CD4-positive, alpha-beta T cell treated with Interleukin-2 at 100 ng/mL for 4 hours (primary cell): ENCODE measurements around the gene C1S.
"Not testable (repeated sequence)": the region's sequence is repeated elsewhere in the genome, so short reads cannot be mapped to it uniquely, and the experiment has no call there.

ENCODE experiments used
- DNase-seq: peaks from one replicate; pipeline ENCODE4 v3.0.0-alpha.2; 2020; ENCODE audit warnings: low spot score

C1S gene

DNA sequence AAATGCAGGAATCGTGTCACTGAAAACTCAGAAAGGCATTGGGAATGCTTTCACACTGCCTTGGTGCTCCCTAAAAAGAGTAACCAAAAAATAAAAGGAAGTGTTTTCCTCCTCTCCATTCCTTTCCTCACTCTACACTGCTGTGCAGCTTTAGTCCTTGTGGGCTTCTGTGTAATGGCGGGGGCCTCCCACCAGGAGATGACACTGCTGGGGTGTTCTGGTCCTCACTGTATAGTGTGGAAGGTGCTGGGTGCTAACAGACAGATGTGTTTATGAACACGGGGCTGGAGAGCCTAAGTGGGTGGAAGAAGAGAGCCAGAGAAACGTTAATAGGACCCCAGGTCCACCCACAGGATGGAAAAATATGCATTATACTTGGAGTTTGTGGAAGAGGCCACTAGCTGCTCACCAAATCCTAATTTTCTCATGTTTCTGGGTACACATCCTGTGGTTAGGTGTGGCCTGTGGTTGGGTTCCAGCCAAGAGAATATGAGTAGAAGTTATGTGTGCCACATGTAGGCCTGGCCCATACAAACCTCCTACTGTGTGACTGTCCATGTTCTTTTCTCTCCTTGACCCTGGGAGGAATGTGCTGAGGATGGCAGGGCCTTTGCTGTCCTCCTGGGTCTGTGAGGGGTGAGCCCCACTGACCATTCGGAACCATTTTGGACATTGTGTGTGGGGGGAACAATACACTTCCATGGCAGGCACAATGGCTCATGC lies 14.0 kb upstream of the C1S start:
- no peak for DNase-seq

DNA sequence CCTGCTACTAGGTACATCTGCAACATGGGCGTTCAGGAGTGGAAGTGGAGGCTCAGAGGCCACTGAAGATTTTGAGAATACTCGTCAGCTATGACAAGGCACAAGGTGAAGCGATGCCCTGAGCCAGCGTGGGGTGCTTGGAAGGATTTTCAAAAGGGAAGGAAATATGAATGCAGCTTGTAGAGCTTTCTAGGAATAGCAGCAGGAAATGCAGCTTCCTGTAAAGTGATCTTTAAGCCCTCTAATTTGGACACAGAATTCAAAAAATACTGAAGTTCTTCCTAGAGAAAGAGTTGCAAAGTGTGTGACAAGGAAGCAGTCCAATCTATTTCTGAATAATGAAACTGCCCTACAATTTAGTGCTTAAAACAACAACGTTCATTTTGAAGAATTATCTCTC lies 13.2 kb upstream of the C1S start:
- DNase-seq = no peak

DNA sequence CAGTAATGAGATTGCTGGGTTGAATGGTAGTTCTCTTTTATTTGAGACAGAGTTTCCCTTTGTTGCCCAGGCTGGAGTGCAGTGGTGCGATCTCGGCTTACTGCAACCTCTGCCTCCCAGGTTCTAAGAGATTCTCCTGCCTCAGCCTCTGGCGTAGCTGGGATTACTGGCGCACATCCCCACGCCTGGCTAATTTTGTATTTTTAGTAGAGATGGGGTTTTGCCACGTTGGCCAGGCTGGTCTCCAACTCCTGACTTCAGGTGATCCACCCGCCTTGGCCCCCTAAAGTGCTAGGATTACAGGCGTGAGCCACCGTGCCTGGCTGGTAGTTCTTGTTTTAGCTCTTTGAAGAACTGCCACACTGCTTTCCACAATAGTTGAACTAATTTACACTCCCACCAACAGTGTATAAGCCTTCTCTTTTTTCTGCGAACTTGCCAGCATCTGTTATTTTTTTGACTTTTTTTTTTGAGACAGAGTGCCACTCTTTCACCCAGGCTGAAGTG lies 11.0 kb upstream of the C1S start:
- DNase-seq = not testable (repeated sequence)

DNA sequence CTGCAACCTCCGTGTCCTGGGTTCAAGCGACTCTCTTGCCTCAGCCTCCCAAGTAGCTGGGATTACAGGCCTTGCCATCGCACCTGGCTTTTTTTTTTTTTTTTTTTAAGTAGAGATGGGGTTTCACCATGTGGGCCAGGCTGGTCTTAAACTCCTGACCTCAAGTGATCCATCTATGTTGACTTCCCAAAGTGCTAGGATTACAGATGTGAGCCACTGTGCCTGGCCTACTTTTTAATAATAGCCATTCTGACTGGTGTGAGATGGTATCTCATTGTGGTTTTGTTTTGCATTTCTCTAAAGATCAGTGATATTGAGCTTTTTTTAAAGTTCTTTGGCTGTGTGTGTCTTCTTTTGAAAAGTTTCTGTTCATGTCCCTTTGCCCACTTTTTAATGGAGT lies 10.5 kb upstream of the C1S start:
- not testable (repeated sequence) for DNase-seq

DNA sequence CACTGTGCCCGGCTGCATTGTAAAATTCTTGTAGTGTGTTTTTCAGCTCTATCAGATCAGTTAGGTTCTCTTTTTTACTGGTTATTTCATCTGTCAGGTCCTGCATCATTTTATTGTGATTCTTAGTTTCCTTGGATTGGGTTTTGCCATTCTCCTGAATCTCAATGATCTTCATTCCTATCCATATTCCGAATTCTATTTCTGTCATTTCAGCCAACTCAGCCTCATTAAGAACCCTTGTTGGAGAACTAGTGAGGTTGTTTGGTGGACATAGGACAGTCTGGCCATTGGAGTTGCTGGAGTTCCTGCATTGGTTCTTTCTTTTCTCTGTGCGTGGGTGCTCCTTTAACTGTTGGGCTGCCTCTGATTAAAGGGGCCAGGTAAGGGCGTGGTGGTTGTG lies 5.6 kb upstream of the C1S start:
- DNase-seq = no peak

DNA sequence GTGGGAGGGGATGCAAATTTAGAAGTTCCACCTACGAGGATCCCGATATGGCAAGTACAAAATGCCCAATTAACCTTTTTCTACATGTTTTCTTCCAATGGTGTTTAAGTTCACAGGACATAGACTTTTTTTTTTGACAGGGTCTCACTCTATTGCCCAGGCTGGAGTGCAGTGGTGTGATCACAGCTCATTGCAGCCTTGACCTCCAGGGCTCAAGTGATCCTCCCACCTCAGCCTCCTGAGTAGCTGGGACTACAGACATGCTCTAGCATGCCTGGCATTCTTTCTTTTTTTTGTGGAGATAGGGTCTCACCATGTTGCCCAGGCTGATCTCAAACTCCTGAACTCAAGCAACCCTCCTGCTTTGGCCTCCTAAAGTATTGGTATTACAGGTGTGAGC lies 4.8 kb upstream of the C1S start:
- not testable (repeated sequence) for DNase-seq

DNA sequence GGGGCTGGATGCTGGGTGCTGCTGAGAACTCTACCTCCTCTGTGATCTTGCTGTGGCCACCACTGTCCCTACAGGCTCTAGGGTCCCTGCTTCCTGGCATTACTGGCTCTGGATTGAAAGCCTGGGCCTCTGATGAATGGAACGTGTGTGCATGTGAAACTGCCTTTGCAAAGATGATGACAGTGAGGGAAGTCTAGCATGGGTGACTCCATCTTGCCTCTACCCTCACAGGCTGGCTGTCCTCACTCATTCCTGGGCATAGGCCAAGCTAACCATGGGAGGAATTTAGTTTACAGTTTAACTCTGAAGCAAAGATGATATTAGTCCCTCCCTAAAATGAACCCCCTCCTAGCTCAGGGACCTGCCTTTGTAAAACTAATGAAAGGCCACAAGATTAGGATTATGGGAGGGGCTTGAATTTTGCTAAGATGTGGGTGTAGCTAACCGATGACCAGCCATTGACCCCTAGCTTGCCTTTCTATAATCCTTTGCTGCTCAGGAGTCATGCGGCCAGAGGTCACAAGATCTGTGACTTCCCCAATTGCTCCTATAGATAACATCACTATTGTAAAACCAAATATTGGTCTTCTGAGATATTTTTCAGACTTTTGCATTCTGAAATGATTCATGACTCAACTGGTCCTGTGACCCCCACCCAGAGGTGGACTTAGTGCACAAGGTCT lies 2.2 kb upstream of the C1S start:
- no peak for DNase-seq

DNA sequence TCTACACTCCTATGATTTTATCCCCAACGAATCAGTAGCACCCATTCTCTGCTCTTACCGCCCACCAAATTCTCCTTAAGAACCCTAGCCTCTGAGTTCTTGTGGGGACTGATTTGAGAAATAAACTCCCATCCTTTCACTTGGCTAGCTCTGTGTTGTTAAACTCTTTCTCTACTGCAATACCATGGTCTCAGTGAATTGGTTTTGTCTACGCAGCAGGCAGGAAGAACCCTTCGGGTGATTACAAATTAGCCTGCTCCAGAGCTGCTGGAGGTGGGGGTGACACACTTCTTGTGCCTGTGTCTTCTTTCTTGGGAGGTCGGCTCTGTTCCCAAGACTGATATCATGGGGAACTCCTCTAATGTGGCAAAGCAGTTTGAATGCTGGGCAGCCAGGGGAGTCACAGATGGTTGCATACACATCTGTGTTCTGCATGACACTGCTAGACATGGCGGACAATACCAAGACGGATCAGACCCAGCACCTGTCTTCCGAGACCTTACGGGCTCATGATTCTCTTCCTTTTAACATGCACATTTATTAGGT lies 1.6 kb upstream of the C1S start:
- no peak for DNase-seq

DNA sequence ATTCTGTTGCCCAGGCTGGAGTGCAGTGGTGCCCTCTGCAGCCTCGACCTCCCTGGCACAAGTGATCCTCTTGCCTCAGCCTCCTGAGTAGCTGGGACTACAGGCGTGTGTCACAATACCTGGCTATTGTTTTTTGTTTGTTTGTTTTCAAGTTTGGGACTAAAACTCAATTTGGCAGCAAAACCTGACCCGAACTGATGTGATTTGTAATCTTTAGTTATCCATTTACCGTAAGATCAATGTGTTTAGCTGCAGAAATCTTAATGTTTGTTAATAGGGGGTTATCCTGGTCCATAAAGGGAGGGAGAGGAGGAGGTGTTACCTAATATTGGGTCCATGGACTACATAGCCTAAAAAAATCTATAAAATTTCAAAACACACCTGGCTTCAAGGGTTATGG lies 738 bp upstream of the C1S start:
- no peak for DNase-seq

DNA sequence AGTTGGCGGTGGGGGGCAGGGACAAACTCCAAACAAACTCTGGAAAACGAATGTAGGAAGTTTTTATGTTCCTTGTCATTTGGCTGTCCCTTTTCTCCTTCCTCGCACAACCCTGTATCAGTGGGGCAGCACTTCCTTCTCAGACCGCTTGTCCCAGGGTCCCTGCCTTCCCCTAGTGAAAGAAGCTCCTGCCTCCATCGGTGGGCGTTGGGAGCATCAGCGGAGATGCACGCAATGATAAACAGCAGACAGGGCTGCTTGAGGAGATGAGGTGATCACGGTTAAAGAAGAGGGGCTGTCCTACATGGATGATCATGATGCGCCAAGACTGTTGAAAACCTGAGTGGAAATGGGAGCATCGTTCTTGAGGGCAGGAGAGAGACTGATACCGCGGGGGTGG lies 620 bp downstream of the C1S start:
- no peak for DNase-seq

DNA sequence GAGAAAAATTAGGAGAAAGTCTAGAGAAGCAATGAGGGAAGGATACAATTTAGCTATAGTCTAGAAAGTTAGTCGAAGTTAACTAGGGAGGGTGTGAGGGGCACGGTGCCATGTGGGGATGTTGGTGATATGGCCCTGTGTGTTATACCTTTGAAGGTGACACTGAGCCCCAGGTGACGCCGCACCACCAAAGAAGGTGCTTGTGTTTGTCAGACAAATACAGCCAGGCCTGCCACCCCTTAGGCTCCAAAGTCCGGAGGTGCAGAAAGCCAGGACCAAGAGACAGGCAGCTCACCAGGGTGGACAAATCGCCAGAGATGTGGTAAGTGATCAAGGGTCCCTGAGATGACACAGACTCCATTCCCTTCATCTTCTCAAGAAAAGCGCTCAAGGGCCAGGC lies 1.1 kb downstream of the C1S start:
- no peak for DNase-seq

DNA sequence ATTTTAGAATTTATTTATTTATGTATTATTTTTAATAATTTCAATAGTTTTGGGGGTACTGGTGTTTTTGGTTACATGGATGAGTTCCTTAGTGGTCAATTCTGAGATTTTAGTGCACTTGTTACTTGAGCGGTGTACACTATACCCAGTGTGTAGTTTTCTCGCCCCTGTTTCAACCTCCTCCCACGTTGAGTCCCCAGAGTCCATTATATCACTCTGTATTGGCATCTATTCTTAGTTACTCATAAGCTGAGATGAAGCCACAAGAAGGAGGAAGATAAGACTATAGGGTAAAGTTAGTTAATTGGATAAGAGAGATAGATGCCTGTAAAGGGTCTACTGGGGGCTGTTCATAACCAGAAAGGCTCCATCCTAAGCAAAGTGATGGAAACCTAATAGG lies 4.0 kb downstream of the C1S start:
- DNase-seq = no peak

DNA sequence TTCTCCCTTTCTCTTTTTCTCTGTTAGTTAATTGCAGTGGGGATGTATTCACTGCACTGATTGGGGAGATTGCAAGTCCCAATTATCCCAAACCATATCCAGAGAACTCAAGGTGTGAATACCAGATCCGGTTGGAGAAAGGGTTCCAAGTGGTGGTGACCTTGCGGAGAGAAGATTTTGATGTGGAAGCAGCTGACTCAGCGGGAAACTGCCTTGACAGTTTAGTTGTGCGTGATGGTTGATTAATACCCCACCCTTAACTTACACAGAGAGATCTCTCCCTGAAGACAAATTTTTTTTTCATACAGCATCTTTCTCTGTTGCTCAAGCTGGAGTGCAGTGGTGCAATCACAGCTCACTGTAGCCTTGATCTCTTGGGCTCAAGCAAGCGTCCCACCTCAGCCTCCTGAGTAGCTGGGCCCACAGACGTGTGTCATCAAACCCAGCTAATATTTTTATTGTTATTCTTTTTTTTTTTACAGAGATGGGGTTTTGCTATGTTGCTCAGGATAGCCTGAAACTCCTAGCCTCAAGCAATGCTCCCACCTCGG lies 4.6 kb downstream of the C1S start:
- DNase-seq = no peak

DNA sequence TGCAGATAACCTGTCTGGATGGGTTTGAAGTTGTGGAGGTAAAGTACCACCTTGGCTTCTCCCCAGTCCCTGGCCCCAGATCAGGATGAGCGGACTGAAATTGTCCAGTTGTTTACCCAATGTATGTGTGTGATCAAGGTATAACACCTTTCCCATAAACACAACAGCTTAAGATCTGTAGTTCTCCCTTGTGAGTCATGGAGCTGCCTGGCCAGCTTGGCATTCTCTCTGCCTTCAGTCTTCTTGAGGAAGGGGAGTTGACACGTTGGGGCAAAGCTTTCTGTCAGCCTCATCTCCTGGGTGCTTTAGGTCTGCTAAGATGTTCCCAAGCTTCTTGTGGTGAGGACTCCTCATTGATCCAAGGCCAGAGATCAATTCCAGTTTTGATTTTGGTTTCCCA lies 6.1 kb downstream of the C1S start:
- no peak for DNase-seq

DNA sequence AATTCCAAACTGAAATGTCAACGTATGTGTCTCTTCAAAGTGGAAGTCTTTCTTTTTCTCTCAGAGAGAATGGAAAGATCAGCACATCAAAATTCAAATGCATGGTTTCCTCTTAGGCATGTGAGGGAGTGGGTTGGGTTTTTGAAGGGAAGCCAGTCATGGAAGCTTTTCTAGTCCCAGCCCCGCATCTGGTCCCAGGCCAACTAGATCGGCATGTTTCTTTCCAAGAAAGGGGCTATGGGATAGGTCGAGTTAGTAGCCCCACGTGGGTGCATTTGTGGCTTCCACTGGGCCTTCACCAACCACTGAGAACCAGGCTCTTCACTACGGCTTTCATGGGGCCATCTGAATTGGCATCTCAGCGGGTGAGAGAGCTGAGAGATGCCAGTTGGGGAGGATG lies 6.6 kb downstream of the C1S start:
- DNase-seq = no peak

DNA sequence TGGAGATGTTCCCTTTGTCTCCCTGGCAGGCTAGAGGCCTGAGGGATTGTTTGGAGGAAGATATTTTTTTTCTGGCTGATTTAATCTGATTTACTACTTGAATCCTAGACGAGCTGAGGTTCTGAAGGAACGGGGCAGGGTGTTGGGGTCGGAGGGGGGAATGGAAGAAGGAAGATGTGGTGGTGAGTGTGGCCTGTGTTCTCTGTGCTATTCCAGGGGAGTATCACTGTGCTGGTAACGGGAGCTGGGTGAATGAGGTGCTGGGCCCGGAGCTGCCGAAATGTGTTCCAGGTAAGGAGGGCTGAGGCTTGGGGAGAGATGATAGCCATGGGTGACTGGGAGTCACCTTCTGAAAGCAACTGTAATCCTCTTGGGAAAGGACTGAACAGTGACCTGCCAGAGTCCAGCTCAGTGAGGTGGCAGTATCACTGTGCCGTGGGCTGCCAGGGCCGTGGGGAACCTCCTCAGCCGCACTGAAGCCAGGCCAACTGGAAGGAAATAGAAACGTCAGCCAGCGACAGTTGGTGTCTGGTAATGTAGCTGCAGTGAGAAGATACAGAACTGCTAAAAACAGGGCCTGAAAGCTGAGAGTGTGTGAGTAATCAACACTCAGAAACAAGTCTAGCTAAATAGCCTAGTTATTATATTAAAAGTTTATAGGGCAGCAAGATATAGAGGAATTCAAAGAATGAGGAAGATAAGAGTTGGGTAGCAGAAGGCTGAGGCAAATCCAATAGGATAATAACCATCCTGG lies 7.9 kb downstream of the C1S start:
- no peak for DNase-seq

DNA sequence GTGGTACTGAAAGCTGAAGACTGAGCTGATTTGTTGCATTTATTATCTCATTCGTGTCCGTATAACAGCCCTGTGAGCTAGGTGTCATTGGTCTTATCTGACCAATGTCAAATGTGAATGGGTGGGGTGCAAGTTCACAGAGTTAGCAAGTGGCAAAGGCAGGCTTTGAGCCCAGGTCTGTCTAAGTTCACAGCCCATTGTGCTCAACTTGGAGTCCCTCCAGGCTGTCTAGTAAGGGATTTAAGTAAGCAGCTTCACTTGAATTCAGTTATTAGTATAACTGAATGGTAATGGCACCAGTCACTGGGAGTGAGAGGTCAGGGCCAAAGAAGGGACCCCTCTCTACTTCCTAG lies 8.5 kb downstream of the C1S start:
- no peak for DNase-seq

DNA sequence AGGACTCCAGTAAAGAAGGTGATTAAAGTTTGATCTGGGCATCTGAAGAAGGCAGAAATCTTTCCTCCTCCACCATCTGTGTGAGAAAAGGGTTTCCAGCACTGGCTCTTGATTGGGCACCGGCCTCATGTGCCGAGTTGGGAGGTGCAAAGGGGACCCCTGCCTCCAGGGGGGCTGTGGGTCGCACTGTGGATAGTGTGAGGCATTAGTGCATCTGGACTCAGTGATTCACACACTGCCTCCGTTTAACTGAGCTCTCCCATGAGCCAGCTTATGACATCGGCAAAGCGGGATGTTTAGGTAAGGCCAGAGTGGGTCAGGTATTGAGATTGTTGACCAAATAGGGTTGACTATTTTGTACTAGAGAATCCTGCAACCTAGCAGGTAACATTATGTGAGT lies 8.9 kb downstream of the C1S start:
- DNase-seq = no peak

DNA sequence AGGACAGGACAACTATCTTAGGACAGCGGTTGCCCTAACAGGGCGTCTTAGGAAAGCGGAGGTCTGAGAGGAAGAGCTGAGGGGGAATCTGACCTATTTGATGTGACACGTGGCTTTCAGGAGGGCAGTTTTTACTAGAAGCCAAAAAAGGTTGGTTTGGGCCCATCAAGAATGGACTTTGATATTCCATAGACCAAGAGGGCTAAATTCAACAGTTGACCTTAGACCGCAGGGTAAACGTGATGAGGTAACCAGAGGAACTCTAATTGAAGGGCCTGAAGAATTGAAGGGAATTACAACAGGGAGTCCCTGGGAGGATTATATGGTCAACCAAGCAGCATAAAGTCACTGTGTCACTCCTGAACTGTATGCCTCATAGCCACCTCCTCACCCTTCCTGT lies 11.5 kb downstream of the C1S start:
- no peak for DNase-seq

DNA sequence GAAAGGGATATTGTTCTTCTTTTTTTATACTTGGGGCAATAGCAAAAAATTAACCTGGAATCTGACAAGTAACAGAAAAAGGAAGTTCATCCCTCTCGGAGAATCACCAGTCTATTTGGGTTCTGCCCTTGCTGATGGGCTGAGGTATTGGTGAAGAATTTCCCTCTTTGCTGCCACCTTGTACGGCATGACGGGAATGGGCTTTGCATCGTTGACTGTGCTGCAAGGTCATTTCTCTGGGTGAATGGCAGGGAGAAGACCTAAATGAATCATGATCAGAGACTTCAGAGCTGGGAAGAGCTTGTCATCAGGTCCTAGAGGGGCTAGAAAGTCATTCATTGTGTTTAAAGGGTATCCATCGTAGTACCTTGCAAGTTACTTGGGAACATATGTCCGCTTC lies 12.0 kb downstream of the C1S start:
- DNase-seq = no peak

DNA sequence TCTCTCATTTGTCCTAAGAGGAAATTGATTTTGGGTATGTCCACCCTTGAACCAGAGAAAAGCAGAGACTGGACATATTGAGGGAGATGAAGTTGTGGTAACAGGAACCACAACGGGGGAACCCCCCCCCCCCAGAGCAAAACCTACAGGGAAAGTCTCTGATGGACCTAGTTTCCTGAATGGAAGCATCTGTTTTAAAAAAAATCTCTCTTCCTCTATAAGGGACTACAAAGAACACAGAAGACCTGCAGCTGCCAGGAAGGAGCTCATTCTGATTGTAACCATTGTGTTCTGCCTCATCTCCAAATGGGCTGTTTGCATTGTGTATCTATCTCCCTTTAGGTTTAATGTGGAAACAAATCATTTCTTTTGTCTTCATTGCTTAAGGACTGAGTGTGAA lies 13.4 kb downstream of the C1S start:
- no peak for DNase-seq

DNA sequence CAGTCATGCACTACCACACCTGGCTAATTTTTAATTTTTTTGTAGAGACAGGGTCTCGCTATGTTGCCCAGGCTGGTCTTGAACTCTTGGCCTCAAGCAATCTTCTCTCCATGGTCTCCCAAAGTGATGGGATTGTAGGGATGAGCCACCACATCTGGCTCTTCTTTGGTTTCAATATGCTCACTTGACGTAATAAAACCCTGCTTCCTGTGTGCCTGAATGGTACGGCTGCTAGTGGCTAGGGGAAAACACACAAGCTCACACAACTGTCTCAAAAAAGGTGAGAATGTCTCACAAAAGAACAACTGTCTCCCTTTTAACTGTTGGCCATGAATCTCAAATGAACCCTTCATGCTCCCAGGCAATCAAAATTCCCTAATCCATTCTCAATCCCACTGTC lies 15.0 kb downstream of the C1S start:
- DNase-seq = no peak

DNA sequence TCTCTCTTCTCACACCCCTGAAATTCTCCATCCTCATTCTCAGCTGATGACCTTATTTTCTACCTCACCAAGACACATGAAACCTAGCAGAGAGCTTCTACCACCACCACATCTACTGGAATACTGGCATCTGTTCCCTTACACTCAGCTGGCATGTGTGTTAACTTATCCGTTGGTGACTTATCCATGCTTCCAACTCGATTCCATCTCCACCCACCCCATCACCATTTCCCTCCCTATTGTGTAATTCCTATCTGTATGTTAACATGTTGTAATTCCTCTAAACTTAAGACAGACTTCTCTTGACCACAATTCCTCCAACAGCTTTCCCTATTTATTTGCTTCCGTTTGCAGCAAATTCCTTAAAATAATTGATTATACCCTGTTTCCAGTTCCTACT lies 15.4 kb downstream of the C1S start:
- no peak for DNase-seq
